HG02763 (cell line): Measurements from ENCODE around the gene AKT2.
A peak's percentile ranks its signal among the peaks of the same experiment; 100 is the strongest.
"Not testable (repeated sequence)": the region's sequence is repeated elsewhere in the genome, so short reads cannot be mapped to it uniquely, and the experiment has no call there.

Source experiments
- ATAC-seq: cut with Tn5 transposase; IDR thresholded peaks from one replicate; pipeline ENCODE4 v1.9.1; 2021; ENCODE audit warnings: mild to moderate bottlenecking, moderate library complexity; ENCODE audit not compliant: unreplicated experiment

AKT2 gene

DNA sequence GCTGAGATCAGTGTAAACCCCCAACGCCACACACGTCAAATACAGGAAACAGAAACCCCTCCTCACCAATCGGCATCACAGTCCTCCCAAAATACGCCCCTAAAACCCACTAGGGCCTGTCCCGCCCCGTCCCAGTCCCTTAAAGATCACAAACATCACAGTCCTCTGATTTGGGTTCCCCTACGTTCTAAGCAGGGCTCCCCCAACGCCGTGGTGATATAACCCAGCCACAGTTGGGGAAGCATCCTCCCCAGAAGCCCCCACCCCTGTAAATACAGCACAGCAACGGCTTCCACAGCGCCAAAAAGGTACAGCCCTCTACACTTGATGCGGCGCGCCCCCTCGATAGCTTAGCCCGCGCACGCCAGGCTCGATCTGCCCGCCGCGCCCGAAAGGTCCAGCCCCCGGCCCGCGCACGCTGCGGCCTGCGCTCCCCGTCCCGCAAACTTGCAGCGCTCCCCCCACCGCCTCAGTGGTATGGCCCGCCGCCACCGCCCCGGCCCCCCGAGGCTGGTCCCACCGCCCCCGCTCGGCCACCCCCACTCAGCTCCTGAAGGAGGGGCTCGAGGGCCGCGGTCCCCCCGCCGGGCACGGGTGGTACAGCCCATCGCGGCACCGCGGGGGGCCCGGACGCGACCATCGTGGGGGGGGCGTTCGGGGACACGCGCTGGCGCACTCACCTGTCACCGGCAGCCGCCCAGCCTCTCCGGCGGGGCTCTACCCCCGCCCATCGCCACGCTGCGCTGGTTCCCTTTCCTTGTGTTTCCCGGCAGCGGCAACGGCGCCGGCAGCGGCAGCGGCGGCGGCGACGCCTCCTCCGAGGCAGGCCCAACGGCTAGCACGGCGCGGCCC, at the start of gene AKT2:
Gene AKT2, minus strand, starts transcription at position 845 of the 852 bp plus-strand sequence. CDS start 20,078 bp downstream, outside the sequence.
- ATAC-seq: peak; percentile 30

DNA sequence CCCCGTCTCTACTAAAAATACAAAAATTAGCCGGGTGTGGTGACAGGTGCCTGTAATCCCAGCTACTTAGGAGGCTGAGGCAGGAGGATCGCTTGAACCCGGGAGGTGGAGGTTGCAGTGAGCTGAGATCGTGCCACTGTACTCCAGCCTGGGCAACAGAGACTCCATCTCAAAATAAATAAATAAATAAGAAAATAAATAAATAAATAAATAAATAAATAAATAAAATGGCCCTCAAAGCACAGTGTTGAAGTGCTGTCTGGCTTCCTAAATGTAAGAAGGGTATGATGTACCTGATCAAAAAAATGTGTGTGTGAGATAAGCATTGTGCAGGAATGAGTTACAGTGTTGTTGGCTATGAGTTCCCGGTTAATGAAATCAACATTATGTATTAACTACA, 47.9 kb upstream of the AKT2 start:
- ATAC-seq: not testable (repeated sequence)

- ATAC-seq: no peak
Measured at GRCh38 chr19:40332669-40333068, 47.5 kb upstream of the AKT2 start.

GRCh38 chr19:40331052-40331451, 45.9 kb upstream of the AKT2 start:
- ATAC-seq: no peak

- ATAC-seq: no peak
Measured at GRCh38 chr19:40326201-40326600, 41.1 kb upstream of the AKT2 start.

DNA sequence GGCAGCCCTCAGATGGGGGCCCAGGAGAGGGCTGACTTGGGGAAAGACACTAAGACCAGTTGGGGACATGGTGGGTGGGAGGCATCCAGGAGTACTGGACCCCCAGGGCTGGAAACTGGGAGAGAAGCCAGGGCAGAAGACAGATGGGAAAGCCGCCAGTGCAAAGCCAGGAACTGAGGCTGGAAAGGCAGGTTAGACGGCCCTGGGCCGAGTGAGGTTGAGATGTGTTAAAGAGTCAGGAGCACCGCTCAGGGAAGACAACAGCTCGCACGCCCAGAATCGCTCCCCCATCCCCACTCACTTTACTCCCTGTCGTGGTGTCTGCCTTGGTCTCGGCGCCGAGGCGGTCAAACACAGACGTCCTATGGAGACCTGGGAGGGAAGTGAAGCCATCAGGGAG, 38.6 kb upstream of the AKT2 start:
- no peak for ATAC-seq

- no peak for ATAC-seq
Measured at GRCh38 chr19:40322951-40323615, 37.9 kb upstream of the AKT2 start.

DNA sequence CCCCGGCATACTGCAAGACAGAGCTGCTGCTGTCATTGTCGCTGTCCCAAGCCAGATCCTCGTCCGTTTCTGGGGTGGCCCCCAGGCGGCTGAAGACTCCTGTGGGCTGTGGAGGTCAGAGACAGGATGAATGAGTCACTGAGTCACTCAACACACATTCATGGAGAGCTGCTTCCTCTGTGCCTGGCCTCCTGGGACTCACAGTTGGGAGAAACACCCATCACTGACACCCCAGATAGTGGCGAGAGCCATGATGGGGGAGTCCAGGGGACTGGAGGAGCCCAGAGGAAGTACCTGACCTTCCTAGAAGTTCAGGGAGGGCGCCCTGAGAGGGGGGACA, 37.1 kb upstream of the AKT2 start:
- ATAC-seq: no peak

DNA sequence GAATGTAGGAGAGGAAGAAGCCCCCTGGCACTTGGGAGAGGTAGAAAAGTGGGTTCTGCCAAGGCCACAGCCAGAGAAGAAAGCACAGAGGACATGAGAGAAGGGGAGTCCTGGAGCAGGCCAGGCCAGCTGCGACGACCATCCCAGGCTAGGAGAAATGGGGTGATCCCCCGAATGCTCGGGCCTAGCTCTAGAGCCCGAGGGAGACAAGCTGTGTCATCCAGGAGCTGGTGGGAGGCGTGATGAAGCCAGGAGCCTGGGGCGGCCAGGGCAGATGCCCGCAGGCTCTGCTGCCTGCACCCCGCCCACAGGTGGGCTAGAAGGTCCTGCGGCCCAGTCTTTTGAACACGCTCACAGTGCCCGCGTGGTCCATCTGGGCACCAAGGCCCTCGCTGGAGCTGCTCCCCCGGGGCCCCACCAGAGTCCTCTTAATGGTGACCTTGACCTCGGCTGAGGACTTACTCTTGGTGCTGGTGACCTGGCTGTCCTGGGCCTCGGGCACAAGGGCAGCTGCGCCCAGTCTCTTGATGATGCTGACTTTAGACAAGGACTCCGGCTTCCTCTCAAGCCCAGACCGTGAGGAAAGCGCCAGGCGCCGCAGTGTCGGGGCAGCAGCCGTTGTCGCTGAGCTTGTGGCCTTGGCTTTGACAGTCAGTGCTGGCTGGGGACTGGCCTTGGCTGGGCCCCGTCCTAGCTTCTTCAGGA, 36.6 kb upstream of the AKT2 start:
- ATAC-seq: no peak

GRCh38 chr19:40321076-40321475, 35.9 kb upstream of the AKT2 start:
- no peak for ATAC-seq

- ATAC-seq: no peak
Measured at GRCh38 chr19:40320558-40320935, 35.4 kb upstream of the AKT2 start.

DNA sequence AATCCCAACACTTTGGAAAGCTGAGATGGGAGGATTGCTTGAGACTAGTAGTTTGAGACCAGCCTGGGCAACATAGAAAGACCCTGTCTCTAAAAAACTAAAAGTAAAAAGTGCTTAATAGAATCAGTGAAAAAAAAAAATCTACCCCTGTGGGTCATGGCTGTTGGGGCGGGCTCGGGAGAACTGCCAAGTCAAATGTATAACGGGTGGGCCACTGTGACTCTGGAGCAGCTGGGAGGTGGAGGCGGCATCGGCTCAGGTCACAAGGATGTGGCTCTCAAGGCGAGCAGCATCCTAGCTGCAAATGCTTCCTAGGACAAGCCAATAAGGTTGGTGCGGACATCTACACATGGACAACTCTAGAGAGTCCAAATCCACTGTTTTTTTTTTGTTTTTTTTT, 32.2 kb upstream of the AKT2 start:
- ATAC-seq: no peak

- no peak for ATAC-seq
Measured at GRCh38 chr19:40315812-40316470, 30.8 kb upstream of the AKT2 start.

DNA sequence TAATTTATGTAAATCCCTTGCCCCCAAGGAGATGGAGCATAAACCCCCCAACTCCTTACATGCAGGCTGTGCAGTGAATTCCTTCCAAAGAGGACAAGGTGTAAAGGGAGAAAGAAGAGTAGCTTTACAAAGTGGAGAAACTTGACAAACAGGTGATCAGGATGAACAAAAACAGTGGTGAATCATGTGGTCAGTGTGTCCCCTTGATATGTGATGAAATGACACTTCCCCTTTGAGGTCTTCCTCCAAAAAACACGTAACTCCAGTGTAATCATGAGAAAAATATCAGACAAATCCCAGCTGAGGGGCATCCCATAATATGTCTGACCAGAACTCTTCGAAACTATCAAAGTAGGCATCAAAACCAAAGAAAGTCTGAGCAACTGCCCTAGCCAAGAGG, 29.5 kb upstream of the AKT2 start:
- no peak for ATAC-seq

DNA sequence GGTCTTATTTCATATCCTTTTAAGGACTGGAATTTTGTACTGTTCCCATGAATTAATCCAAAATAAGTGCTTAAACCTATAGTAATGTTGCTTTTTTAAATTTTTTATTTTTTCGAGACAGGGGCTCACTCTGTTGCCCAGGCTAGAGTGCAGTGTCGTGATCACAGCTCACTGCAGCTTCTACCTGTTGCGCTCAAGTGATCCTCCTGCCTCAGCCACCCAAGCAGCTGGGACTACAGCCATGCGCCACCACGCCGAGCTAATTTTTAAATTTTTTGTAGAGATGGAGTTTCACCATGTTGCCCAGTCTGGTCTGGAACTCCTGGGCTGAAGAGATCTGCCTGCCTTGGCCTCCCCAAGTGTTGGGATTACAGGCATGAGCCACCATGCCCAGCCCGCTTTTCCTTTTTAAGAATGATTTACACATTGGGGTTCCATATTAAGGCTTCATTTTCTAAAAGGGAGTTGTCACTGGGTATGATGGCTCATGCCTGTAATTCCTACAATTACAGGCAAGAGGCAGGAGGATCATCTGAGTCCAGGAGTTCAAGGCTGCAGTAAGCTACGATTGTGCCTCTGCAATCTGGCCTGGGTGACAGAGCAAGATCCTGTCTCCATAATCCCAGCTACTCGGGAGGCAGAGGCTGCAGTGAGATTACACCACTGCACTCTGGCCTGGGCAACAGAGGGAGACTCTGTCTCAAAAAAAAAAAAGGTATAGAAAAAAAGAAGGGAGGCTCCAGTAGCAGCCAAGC, 28.3 kb upstream of the AKT2 start:
- ATAC-seq: no peak

DNA sequence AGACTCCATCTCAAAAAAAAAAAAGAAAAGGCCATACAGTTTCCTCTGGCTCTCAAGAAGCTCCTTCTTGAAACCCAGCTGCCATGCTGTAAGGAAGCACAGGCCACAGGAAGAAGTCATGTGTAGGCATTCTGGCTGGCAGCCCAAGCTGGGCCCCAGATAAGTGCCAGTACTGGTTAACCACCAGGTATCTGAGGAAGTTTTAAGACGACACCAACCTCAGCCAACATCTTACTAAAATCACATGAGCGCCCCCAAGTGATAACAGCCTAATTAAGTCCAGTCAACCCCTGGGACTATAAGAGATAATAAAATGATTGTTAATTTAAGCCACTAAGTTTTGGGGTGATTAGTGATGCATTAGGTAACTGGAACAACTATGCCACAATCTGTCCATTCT, 27.4 kb upstream of the AKT2 start:
- no peak for ATAC-seq

- ATAC-seq: no peak
Measured at GRCh38 chr19:40309666-40310065, 24.5 kb upstream of the AKT2 start.

DNA sequence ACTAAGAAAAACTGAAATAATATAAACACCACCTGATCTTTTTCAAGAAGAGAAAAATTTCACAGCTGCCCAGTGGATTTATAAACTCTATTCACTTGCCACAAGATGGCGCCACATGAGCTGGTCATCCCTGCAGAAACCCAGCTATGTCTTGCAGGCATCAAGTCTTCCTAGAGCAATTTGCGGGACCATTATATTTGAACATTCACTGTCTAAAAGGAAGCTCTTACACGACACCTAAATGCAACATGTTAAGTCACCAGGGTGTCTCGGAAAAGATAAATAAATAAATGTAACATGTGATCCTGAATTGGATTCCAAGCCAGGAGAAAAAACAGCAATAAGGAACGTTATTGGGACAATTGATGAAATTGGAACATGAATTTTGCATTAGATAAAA, 20.3 kb upstream of the AKT2 start:
- ATAC-seq: no peak

DNA sequence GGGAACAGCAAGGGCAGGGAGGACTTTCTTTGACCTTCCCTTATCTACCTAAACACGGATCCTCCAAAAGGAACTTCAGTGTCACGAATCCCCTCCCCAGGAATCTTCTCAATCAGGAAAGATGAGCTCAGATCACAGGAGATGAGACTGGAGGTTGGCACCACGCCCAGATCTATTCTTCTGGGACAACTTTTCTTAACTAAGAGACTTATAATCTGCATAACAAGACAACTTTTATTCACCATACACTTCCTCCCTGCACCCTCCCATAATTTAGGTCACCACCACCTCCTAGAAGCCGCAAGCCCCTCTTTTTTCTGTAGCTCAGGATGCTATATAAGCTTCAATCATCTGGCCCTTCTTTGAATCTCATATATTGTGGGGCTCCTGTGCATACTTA, 19.2 kb upstream of the AKT2 start:
- no peak for ATAC-seq

GRCh38 chr19:40303765-40304164, 18.6 kb upstream of the AKT2 start:
- no peak for ATAC-seq
